Mucosa of descending colon (tissue), 3 donors: ENCODE measurements around the gene PTRH1. TPM values are rescaled to one million over a fixed set of nuclear protein-coding genes. Genes with fewer than 3 reads are reported as not detected.

ENCODE experiments used
- ATAC-seq: fragments of 200-7000 bp; cut with Tn5 transposase; one replicate; pipeline ENCODE4 v1.9.1; 2020; ENCODE audit warnings: mild to moderate bottlenecking, moderate library complexity
- DNase-seq, 3 donors: peaks; one replicate each; pipeline ENCODE4 v3.0.0-alpha.2; 2020
- H3K36me3 ChIP-seq: fragments of 200-600 bp; one replicate; pipeline ENCODE4 v1.8.0; 2021; ENCODE audit warnings: low read depth, mild to moderate bottlenecking
- H3K4me1 ChIP-seq: fragments of 200-600 bp; one replicate; pipeline ENCODE4 v1.8.0; 2021; ENCODE audit warnings: low read depth, mild to moderate bottlenecking
- H3K4me3 ChIP-seq: fragments of 200-600 bp; one replicate; pipeline ENCODE4 v1.8.0; 2021; ENCODE audit warnings: mild to moderate bottlenecking
- H3K9me3 ChIP-seq: fragments of 200-600 bp; one replicate; pipeline ENCODE4 v1.8.0; 2021; ENCODE audit warnings: mild to moderate bottlenecking
- CTCF ChIP-seq: fragments of 200-600 bp; IDR thresholded peaks from one replicate; pipeline ENCODE4 v1.8.0; 2022; ENCODE audit warnings: antibody characterized with exemption, mild to moderate bottlenecking
- intact Hi-C, 2 donors: fragments of 100-400 bp; cut with DNase I in 1 of 2; cut with micrococcal nuclease in 1 of 2; formaldehyde crosslinking; loops; one replicate each; pipeline versions ENCODE4 v1.11.0 to v1.11.1; 2022; cut with DNase I, micrococcal nuclease
- total RNA-seq, 3 donors: library from RNA; stranded (reverse); fragmentation: NEBNext Ultra II Directional in 2 of 3; extraction: Animal tissue kit (Norgen Biotek cat#: 25700) in 2 of 3; gene quantifications; one replicate each; pipeline versions ENCODE4 v1.2.1 to v1.2.4, GENCODE V29; 2021 to 2023
- donor health status: DM: no; HTN: no; CAD: no; lungs with moderate emphysema.
- donor health status: DM: no; HTN: no; CAD: no.
- donor health status: DM: no; HTN: yes; CAD: no.

PTRH1 gene
- total RNA-seq, 3 donors from 2014 or later: 5.1 to 10.5 (median 10.3) TPM

DNA sequence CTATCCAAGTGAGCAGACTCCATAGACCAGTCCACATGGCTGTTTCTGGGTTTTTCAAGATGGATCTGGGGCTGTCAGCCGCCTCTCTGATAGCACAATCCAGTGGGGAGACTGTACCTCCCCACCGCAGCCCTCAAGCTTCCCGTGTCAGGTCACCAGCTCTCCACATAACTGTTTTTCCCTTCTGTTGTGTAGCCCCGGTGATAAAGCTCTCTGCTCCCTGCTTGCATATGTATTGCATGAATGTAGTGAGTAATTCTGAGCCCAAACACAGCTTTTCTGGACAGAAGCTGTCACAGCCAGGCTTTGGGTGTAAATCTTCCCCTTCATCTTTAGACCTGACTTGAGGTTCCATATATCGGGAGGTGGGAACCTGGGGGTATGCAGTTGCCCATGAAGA is 31.7 kb downstream of the PTRH1 start:
- no peak for TF ChIP-seq CTCF

DNA sequence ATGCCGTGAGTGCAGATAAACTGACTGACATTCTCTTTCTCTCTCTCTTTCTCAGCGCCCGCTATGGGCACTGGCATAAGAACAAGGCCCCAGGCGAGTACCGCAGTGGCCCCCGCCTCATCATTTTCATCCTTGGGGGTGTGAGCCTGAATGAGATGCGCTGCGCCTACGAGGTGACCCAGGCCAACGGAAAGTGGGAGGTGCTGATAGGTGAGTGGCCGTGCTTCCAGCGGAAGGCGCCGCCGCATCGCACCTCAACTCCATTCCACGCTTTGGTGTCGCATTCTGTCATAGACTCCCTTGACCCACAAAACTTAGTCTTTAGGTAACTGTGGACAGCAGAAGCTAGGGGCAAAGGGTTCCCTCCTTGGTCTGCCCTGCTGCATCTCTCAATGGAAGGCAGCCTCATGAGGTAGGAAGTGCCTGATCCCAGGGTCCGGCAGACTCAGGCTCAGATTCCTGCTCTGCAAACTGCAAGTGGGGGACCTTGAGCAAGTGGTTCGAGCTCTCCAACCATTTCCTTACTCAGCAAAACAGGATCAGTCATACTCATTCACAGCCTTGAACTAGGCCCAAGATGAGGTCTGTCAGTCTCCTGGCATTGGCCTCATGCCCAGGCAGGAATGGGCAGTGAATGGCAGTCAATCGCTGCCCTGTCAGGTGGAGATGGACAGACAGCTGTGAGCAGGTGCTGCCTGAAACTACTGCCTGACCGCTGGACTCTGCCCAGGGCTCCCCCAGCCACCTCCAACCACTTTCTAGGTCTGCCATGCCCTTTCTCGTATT is 32.9 kb downstream of the PTRH1 start:
- no peak for ATAC-seq

More for the DNA sequence above, 31.7 kb downstream of the PTRH1 start:
- no peaks in the 10 kb centered on the region for H3K36me3 ChIP-seq
- DNase-seq: no peak
- no peak overlapping the region for H3K4me3 ChIP-seq
- intact Hi-C loops: no loop called here
- no peaks in the 10 kb centered on the region for H3K4me1 ChIP-seq
- H3K9me3 ChIP-seq: no peaks in the 10 kb centered on the region
- ATAC-seq: no peak

DNA sequence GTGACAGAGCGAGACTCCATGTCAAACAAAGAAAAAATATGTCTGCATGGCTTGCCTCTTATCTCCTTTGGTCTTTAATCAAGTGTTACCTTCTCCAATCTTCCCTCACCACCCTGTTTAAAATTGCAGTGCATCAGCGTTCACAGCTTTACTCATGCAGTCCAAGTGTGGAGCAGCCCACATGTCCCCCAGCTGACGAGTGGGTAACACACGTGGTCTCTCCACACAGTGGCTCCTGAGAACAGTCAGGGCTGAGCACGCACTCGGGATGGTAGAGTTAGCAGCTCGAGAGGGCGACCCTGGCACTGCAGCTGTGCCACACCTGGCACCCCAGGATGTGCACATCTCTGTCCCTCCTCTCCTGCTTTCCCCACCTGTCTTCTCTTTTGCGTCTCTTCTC is 34.6 kb downstream of the PTRH1 start:
- Histone ChIP-seq H3K36me3 (no peaks in the 10 kb centered on the region), H3K4me1 (no peaks in the 10 kb centered on the region), H3K4me3 (no peak overlapping the region), H3K9me3 (no peaks in the 10 kb centered on the region)
- intact Hi-C loops: no loop called here
- ATAC-seq (no peak), DNase-seq (no peak)
- TF ChIP-seq CTCF: no peak

More for the DNA sequence above, 32.9 kb downstream of the PTRH1 start:
- Histone ChIP-seq H3K4me3 (no peak overlapping the region), H3K36me3 (no peaks in the 10 kb centered on the region), H3K9me3 (no peaks in the 10 kb centered on the region), H3K4me1 (no peaks in the 10 kb centered on the region)
- intact Hi-C loops: no loop called here
- no peak for DNase-seq
- no peak for TF ChIP-seq CTCF

GRCh38 chr9:127680226-127680625 is 35.2 kb downstream of the PTRH1 start:
- H3K4me3 ChIP-seq: no peak overlapping the region
- H3K9me3 ChIP-seq: no peaks in the 10 kb centered on the region
- TF ChIP-seq CTCF: no peak
- intact Hi-C loops: no loop called here
- ATAC-seq (no peak), DNase-seq (no peak)
- H3K36me3 ChIP-seq: no peaks in the 10 kb centered on the region
- no peaks in the 10 kb centered on the region for H3K4me1 ChIP-seq

- intact Hi-C loops: no loop called here
- no peak for TF ChIP-seq CTCF
- no peaks in the 10 kb centered on the region for H3K9me3 ChIP-seq
- H3K36me3 ChIP-seq: no peaks in the 10 kb centered on the region
- no peak for ATAC-seq
- no peaks in the 10 kb centered on the region for H3K4me1 ChIP-seq
- no peak overlapping the region for H3K4me3 ChIP-seq
- no peak for DNase-seq
Measured at GRCh38 chr9:127679506-127679905, 36.0 kb downstream of the PTRH1 start.

DNA sequence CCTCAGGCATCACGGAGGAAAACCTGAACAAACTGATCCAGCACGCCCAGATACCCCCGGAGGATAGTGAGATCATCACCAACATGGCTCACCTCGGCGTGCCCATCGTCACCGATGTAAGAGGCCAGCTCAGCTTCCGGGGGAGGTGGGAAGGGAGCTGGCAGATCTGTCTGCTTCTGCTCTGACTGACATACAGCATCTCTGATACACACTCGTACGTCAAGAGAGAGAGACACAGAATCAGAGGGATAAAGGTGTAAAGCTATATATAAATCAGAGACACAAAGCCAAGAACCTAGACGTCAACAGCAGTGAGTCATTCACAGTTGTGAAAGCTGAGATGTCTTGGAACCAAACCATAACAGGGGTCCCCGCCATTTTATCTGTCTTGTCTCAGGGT is 38.8 kb downstream of the PTRH1 start:
- no peaks in the 10 kb centered on the region for H3K4me1 ChIP-seq

More for the DNA sequence above, 38.8 kb downstream of the PTRH1 start:
- Histone ChIP-seq H3K9me3 (no peaks in the 10 kb centered on the region), H3K4me3 (no peak overlapping the region), H3K36me3 (no peaks in the 10 kb centered on the region)
- no peak for TF ChIP-seq CTCF
- ATAC-seq: no peak
- intact Hi-C loops: no loop called here
- no peak for DNase-seq
